ENCODE data around the gene TERT.
"Not testable (repeated sequence)": the region's sequence is repeated elsewhere in the genome, so short reads cannot be mapped to it uniquely, and the experiment has no call there.

Gene TERT

DNA sequence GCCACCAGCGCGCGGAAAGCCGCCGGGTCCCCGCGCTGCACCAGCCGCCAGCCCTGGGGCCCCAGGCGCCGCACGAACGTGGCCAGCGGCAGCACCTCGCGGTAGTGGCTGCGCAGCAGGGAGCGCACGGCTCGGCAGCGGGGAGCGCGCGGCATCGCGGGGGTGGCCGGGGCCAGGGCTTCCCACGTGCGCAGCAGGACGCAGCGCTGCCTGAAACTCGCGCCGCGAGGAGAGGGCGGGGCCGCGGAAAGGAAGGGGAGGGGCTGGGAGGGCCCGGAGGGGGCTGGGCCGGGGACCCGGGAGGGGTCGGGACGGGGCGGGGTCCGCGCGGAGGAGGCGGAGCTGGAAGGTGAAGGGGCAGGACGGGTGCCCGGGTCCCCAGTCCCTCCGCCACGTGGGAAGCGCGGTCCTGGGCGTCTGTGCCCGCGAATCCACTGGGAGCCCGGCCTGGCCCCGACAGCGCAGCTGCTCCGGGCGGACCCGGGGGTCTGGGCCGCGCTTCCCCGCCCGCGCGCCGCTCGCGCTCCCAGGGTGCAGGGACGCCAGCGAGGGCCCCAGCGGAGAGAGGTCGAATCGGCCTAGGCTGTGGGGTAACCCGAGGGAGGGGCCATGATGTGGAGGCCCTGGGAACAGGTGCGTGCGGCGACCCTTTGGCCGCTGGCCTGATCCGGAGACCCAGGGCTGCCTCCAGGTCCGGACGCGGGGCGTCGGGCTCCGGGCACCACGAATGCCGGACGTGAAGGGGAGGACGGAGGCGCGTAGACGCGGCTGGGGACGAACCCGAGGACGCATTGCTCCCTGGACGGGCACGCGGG, at the start of gene TERT:
Gene TERT, minus strand, starts transcription at position 234 of the 815 bp plus-strand sequence. Its CDS starts 79 bp downstream, at position 155.
- DNase-seq, result peak; percentile 82

- DNase-seq, result no peak
Measured at GRCh38 chr5:1343931-1344901, 49.3 kb upstream of the TERT start.

DNA sequence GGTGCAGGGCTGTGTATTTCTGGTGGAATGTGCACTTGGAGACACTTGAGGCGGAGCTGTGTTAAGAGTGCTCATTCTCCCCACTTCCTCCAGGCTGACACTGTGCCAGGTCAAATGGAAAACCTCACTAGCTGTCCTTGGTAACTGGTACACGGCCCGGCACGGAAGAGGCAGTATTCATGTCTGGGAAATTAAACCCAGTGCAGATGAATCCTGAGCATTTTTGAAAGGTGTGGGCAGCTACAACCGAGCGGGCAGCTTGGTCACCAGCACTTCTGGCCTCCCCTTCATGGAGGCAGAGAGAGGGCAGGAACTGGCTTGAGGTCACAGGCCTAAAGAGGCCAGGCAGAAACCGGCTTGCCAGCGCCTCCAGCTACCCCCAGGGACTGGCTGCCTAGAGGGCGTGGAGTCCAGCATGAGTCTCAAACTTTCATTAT, 48.5 kb upstream of the TERT start:
- no peak for DNase-seq

GRCh38 chr5:1342711-1343110, 47.8 kb upstream of the TERT start:
- not testable (repeated sequence) for DNase-seq

GRCh38 chr5:1342268-1342667, 47.4 kb upstream of the TERT start:
- DNase-seq, result no peak

DNA sequence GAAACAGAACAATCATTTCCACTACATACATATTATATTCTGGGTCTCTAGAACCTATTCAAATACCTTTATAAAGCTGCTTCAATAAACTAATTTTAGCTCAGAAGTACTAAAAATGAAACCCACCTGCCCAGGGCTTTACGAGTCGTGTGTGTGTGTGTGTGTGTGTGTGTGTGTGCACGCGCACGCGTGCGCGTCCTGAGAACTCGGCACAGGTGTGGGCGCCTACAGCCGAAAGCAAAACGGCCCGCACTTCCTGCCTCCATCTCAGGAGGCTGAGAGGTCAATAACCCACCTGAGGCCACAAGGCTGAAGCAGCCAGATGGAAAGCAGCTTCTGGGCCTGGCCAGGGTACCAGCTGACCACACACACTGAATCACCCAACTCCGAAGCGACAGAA, 47.0 kb upstream of the TERT start:
- no peak for DNase-seq

GRCh38 chr5:1339818-1340210, 44.9 kb upstream of the TERT start:
- DNase-seq, result not testable (repeated sequence)

DNA sequence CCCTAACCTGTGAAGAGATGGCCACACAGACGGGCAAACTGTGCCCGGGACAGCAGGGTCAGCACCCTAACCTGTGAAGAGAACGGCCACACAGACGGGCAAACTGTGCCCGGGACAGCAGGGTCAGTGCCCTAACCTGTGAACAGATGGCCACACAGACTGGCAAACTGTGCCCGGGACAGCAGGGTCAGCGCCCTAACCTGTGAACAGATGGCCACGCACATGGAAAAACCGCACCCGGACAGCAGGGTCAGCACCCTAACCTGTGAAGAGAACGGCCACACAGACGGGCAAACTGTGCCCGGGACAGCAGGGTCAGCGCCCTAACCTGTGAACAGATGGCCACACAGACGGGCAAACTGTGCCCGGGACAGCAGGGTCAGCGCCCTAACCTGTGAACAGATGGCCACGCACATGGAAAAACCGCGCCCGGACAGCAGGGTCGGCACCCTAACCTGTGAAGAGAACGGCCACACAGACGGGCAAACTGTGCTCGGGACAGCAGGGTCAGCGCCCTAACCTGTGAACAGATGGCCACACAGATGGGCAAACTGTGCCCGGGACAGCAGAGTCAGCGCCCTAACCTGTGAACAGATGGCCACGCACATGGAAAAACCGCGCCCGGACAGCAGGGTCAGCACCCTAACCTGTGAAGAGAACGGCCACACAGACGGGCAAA, 44.4 kb upstream of the TERT start:
- DNase-seq, result not testable (repeated sequence)

DNA sequence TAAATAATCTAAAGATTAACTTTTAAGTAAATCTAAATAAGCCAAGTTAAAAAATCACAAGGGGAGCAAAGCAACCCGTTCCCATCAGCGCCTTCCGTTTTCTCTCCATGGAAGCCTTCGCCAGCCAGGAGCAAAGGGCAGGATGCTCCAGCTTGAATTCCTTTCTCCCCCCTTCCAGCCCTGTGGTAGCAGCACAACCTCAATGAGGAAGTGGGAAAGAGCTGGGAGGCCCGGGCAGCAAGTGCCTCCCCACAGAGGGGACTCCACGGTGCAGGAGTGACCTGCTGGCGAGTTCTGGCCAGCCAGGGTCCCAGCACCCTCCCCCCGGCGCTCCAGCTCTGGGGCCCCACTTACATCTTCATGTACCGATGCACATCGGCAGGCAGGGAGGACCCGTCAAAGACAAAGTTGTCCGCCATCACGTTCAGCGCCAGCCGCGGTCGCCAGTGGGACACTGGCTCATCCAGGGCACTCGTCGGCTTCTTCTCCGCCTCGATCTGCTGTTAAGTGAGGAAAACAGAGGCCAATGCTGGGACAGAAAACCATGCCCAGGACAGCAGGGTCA, 43.7 kb upstream of the TERT start:
- no peak for DNase-seq

DNA sequence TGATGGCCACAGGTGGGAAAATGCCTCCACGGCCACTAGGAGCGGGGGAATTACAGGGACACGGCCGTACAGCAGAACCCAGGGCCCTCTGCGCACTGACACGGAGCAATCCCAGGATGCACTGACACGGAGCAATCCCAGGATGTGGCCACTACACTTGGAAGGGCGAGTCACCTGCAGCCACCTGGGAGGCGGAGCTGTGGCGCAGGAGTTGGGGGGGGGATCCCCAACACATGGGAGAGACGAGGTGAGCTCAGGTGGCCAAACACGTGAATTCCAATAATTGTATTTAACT, 43.3 kb upstream of the TERT start:
- DNase-seq, result no peak

DNA sequence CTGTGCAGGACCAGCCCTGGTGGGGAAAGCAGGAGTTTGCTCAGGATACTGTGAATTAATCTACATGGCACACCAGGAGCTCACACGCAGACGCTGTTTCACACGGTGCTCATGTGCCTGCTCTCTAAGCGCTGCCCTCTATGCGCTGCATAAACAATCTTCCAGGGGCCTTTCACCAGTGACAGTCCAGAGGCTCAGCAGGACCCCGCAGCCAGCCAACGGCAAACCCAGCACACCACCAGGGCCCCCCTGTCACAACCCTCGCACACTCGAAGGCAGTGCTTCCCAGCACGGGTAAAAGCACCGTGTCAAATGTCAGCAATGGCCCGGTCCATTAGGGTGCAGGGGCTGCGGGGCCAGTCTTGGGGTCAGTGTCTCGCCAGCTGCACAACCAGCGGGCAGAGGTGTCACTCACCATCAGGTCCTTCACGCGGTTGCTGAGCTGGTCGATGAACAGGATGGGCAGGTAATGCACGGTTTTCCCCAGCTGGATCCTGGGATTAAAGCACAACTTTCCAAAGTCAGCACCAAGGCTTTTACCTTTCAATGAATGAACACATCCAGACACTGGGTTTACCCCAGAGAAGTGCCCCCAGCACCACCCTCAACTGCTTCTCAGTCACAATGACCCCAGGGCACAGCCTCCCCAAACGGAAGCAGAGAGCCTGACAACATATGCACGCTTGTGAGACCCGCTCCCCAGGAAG, 42.8 kb upstream of the TERT start:
- DNase-seq, result no peak

GRCh38 chr5:1336749-1337488, 42.1 kb upstream of the TERT start:
- DNase-seq, result no peak

- no peak for DNase-seq
Measured at GRCh38 chr5:1336106-1336561, 41.3 kb upstream of the TERT start.

GRCh38 chr5:1335540-1336095, 40.8 kb upstream of the TERT start:
- no peak for DNase-seq

GRCh38 chr5:1334831-1335539, 40.1 kb upstream of the TERT start:
- DNase-seq, result no peak

- DNase-seq, result no peak
Measured at GRCh38 chr5:1333986-1334385, 39.1 kb upstream of the TERT start.

- not testable (repeated sequence) for DNase-seq
Measured at GRCh38 chr5:1333286-1333685, 38.4 kb upstream of the TERT start.

DNA sequence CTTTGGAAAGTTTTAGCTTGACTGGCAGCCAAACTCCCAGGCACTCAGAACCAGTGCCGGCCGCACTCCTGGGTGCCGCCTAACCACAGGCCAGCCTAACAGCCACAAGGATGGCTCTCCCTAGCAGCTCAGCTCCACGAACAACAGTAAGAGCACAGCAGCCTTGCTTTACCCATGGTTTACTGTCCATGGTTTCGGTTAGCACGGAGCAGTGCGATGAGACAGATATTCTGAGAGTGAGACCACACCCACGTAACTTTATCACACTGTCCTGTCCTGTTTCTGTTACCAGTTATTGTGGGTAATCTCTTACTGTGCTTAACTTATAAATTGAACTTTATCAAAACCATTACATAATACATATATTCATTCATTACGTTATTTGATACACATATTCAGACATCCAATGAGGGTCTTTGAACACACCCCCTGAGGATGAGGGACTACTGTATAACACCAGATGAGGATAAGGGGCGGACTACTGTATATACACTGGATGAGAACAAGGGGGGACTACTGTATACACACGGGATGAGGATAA, 37.7 kb upstream of the TERT start:
- DNase-seq, result no peak

DNA sequence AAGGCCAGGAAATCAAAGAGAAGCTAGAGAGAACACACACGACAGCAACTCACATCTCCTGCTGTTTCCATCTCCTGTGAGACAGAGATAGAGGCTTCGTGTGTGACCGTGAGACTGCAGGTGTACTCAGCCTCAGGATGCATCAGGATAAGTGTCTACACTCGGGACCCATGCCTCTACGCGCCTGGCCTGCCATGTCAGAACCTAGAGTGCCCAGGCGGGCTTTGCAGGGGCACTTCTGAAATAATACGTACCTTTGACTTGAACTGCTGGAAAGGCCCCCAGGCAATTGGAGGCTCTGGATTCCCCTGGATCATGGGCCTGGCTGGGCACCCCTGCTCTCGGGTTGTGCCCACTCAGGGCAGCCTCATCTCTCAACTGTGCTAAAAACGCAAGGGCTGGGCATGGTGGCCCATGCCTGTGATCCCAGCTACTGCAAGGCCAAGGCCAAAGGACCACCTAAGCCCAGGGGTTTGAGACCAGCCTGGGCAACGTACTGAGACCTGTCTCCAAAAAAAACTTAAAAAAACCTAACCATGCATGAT, 37.1 kb upstream of the TERT start:
- DNase-seq, result no peak

Data from CD4-positive, alpha-beta T cell treated with Interleukin-21 for 1 hour (primary cell).